ENCODE data around the gene CYP2F1. TPM values are rescaled to one million over a fixed set of nuclear protein-coding genes. Genes with fewer than 3 reads are reported as not detected.
A peak's percentile ranks its signal among the peaks of the same experiment; 100 is the strongest.

The CYP2F1 gene
- total and polyA plus RNA-seq, 2 experiments from 2014 or later = 1.1 TPM; not detected in 1

- Histone ChIP-seq H3K27me3 (ENCODE audit: insufficient read depth) (peaks cover 9% of the 10 kb centered on the region; the same call in 1 of the 2 replicates), H3K79me2 (replicated peaks; ENCODE audit: insufficient read depth) (no peaks in the 10 kb centered on the region), H3K36me3 (ENCODE audit: insufficient read depth) (no peaks in the 10 kb centered on the region), H3F3A (replicated peaks; ENCODE audit: low read depth) (no peaks in the 10 kb centered on the region), H3K9me2 (ENCODE audit: insufficient read depth) (no peaks in the 10 kb centered on the region), H3K4me2 (no peak overlapping the region), H2AFZ (0 out of 2 replicates have a peak overlapping the region, but pooled peaks have one; percentile 48), H3K4me1 (ENCODE audit: insufficient read depth) (no peaks in the 10 kb centered on the region), H3K27ac (ENCODE audit: low read depth) (no peak overlapping the region), H3K4me3 (no peak overlapping the region), H4K20me1 (replicated peaks; ENCODE audit: insufficient read depth) (no peaks in the 10 kb centered on the region)
- Mint-ChIP-seq H3K36me3 (ENCODE audit: low read depth) (peaks cover 3% of the 10 kb centered on the region; the same call in 1 of the 3 replicates), H3K27ac (no peak overlapping the region), H3K9me3 (peaks cover 32% of the 10 kb centered on the region; the same call in 2 of the 3 replicates), H3K27me3 (ENCODE audit: insufficient read depth, low read depth, poor library complexity) (peaks cover 8% of the 10 kb centered on the region), H3K4me3 (no peak overlapping the region), H3K4me1 (no peaks in the 10 kb centered on the region)
- ATAC-seq = peak; percentile 36; the same call in 2 of the 3 replicates
- TF ChIP-seq ETS1 (IDR thresholded peaks at IDR 0.05) (no peak), EZH2 (IDR thresholded peaks at IDR 0.05; ENCODE audit: low read depth, unreplicated experiment) (no peak), EZH2phosphoT487 (IDR thresholded peaks at IDR 0.05; ENCODE audit: unreplicated experiment) (no peak), CTCF (conservative IDR thresholded peaks at IDR 0.05; ENCODE audit: low read depth in 2 of 2) (no peak), JUNB (IDR thresholded peaks at IDR 0.05; ENCODE audit: unreplicated experiment) (no peak), NANOG (IDR thresholded peaks at IDR 0.05; ENCODE audit: borderline replicate concordance) (no peak), ZNF331 (CRISPR knock-in tag; IDR thresholded peaks at IDR 0.05; ENCODE audit: low read depth) (no peak), STAT1 (IDR thresholded peaks at IDR 0.05; ENCODE audit: unreplicated experiment) (no peak), POLR2AphosphoS5 (IDR thresholded peaks at IDR 0.05; ENCODE audit: low read depth) (no peak), ZNF462 (CRISPR knock-in tag; IDR thresholded peaks at IDR 0.05) (no peak), CREB1 (CRISPR knock-in tag; IDR thresholded peaks at IDR 0.05; ENCODE audit: low read depth) (no peak)
- TF ChIP-seq, protein P1, sequence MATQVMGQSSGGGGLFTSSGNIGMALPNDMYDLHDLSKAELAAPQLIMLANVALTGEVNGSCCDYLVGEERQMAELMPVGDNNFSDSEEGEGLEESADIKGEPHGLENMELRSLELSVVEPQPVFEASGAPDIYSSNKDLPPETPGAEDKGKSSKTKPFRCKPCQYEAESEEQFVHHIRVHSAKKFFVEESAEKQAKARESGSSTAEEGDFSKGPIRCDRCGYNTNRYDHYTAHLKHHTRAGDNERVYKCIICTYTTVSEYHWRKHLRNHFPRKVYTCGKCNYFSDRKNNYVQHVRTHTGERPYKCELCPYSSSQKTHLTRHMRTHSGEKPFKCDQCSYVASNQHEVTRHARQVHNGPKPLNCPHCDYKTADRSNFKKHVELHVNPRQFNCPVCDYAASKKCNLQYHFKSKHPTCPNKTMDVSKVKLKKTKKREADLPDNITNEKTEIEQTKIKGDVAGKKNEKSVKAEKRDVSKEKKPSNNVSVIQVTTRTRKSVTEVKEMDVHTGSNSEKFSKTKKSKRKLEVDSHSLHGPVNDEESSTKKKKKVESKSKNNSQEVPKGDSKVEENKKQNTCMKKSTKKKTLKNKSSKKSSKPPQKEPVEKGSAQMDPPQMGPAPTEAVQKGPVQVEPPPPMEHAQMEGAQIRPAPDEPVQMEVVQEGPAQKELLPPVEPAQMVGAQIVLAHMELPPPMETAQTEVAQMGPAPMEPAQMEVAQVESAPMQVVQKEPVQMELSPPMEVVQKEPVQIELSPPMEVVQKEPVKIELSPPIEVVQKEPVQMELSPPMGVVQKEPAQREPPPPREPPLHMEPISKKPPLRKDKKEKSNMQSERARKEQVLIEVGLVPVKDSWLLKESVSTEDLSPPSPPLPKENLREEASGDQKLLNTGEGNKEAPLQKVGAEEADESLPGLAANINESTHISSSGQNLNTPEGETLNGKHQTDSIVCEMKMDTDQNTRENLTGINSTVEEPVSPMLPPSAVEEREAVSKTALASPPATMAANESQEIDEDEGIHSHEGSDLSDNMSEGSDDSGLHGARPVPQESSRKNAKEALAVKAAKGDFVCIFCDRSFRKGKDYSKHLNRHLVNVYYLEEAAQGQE (IDR thresholded peaks at IDR 0.05; ENCODE audit: unreplicated experiment) = no peak
- no peak for DNase-seq (ENCODE audit: low spot score)
Observed at GRCh38 chr19:41096353-41096752, 17.9 kb upstream of the CYP2F1 start.

Data from GM23338 (cell line).